GM21447 (cell line): ENCODE data around the gene TAF15.

Source experiments
- ATAC-seq: cut with Tn5 transposase; IDR thresholded peaks from one replicate; pipeline ENCODE4 v1.9.1; 2021; ENCODE audit not compliant: unreplicated experiment

The TAF15 gene

GRCh38 chr17:35786941-35787432 is 22.3 kb upstream of the TAF15 start:
- ATAC-seq: no peak

GRCh38 chr17:35788477-35789368 is 20.6 kb upstream of the TAF15 start:
- no peak for ATAC-seq

DNA sequence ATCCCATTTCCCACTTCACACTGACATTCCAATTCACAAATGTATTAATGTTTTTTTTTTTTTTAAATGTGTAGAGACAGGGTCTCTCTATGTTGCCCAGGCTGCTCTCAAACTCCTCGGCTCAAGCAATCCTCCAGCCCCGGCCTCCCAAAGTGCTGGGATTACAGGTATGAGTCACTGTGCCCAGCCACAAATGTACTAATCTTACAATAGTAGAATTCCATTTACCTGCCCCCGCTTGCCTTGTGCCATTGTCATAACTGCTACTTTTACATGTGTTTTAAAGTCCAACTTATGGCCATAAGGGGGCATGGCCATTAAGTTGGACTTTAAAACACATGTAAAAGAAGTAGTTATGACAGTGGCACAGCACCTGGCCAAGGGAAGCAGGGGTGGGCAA is 18.4 kb upstream of the TAF15 start:
- ATAC-seq: no peak

DNA sequence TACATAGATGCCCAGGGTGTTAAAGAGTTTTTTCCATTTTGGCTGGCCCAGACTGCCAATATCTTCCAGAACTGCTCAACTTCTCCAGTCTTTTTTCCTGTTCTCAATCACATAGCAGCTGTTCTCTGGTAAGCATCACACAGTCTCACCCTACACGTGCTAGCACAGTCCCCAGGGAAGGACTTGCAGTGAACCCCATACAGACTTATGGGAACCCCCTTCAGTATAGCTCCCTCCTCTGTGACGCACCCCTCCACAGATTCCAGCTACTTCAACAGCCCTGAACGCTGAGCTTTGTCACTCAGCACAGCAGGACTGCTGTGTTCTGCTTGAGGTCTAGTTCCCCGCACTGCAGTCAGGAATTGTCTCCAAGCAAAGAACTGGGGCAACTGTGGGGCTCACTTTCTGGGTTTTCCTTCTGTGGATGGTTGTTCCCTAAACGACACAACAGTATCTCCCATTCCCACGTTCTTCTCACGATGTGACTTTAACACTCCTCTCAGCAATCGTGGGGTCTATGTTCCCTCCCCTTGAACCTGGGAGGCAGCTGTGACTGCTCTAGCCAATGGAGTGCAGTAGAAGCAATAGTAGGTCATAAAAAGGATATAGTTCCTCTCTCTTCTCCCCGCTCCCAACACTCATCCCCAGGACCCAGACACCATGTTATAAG is 17.5 kb upstream of the TAF15 start:
- no peak for ATAC-seq

DNA sequence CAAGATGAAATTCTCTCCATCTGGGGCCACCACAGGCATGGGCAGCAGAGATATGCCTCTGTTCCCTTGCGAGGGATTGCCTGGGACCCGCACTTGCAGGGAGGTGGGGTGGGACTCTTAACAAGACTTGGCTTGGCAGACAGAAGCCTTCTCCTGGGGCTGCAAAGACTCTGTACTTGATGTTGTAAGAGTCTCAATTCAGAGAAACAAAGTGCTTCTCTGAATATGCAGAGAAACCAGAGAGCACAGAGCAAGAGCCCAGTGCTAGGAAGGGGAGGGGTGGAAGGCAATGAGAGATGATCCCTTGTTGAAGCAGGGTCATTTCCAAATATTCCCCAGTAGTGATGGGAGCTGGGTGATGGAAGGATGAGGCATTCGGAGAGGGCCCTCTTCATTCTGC is 16.0 kb upstream of the TAF15 start:
- ATAC-seq: no peak

GRCh38 chr17:35795007-35795870 is 14.0 kb upstream of the TAF15 start, which contains the start of gene MMP28:
Gene MMP28, minus strand, starts transcription at chr17:35795641. Its CDS starts 264 bp downstream, at chr17:35795377.
- no peak for ATAC-seq

DNA sequence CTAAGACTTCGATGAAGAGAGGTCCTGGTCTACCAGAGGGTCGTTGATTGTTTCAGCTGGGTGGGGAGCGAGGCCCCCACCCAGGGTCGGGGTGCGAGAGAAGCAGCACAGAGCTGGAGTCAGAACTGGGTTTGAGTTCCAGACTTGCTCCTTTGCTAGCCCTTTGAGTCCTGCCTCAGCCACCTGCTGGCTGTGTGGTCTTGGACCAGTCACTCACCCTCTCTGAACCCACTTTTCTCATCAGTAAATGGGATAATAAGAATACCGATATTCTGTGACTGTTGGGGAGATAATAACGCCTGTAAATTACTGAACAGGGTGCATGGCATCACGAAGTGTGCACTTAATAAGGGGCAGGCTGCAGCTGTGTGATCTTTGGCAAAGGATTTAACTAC is 13.4 kb upstream of the TAF15 start:
- ATAC-seq: no peak

- no peak for ATAC-seq
These were observed 12.3 kb upstream of the TAF15 start for GRCh38 chr17:35796942-35797341.

DNA sequence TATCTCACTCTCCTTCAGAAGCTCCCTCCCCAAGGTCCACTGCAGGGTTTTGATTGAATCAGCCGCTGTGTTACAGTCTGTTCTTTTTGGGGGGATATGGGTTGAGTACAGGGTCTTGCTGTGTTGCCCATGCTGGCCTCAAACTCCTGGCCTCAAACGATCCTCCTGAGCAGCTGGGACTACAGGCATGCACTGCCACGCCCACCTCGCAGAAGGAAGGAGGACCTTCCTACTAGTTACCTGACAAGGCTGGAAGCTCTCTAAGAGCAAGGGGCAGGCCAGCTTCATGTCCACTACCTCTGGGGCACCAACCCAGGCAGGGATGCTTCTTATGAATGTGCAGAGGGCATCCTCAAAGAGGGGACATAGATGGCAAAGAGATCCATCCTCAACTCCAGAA is 11.9 kb upstream of the TAF15 start:
- no peak for ATAC-seq

- ATAC-seq: no peak
These were observed 11.4 kb upstream of the TAF15 start for GRCh38 chr17:35797918-35798317.

GRCh38 chr17:35799942-35800341 is 9.3 kb upstream of the TAF15 start:
- ATAC-seq: no peak

DNA sequence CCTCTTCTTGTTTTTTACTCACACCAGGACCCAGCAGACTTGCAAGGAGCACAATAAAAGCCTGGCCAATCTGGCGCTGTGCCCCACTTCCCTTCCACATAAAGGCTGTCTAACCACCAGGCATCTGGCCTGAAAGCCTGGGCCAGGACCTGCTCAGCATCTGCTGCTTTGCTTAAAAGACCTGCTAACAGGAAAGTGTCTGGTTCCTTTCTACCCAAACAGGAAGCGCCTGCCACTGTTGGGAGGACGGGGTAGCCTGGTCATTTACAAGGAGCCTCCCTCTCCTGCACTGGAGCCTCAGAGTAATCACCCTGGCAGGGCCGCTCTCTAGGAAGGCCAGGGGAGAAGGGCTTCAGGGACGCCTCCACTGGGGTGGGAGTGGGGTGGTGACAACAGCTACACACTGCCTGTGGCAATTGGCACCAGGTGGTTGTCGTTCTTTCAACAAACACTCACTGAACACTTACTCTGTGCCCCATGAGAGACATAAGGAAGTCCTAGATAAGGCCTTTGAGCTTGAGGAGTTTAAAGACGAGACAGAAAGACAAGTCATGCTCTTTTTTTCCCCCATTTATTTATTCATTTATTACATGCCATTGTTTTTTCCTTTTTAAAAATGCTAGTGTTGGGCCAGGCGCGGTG is 7.6 kb upstream of the TAF15 start:
- no peak for ATAC-seq

- ATAC-seq: peak; percentile 28
These were observed 4.6 kb upstream of the TAF15 start for GRCh38 chr17:35804658-35805192.

DNA sequence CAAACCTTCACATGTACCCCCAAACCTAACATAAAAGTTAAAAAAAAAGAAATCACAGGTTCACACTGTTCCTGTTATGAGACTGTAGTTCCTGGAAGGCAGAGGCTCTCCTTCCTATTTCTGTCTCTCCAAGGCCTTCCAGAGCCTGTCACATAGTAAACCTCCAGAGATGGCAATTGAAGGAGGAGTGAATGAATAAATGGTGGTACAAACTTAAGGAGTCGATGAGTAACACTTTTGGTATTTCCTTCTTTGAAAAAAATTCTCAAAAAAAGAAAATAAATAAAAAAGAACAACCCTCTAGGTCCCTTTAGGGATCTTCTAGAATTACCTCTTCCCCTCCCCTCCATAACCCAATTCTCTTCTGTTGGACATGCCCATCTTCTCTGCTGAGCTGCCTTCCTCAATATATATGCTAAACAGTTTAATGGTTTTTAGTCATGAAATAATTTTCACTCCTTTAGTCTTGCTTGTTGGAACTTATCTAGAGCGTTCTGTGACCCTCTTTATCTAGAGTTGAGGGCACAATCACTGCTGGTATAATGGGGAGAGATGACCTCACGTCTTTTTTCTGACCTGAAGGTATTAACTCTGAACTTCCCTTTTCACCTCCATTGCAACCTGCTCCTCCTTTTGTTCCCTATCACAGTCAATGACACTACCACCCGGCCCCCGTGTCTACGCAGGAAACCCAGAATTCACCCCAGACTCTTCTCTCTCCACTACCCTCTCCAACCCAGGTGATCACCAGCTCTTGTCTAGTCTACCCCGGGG is 1.7 kb upstream of the TAF15 start:
- no peak for ATAC-seq

GRCh38 chr17:35808240-35808961 is 883 bp upstream of the TAF15 start:
- no peak for ATAC-seq

DNA sequence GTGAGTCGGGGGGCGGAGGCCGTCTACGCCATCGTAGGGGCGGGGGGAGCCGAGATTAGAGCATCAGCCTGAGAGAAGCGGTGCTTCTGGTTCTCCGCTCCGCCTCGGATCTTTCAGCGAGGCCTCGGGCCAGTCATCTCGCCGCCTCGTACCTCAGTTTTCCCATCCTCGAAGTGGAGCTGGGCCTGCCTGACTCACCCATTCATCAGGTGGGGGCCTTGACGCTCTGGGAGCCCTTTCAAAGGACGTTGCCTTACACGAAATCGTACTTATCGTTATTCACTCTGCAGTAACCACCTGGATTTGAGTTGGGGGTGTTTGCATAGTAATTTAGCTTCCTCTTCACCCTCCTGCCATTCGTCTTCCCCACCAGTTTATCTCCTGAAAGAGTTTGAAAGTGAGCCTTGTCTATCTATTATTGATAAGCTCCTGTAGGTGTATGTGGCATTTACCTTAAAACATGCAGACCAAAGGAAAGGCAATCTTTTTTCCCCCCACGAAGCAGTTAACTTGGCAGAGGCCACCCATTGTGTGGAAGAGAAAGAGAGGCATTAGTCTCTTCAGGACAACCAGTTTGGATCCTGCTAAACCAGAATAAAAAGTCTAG is 674 bp downstream of the TAF15 start:
- ATAC-seq: no peak

DNA sequence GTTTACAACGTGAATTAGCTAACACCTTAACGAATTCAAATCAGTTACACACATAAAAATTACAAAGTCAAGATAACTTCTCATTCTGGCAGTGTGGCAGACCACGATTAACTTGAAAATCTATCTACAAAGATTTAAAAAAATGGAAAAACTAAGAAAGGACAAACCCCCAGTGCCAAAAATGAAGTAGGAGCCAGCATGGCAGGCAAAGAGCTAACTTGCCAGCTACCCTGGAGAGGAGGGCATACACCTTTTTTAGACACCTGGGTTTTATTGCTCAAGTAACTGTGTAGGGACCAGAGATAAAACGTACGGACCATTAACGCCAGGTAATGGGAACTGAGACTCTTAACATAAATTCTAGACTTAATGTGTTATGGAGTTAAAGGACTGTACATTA is 2.5 kb downstream of the TAF15 start:
- no peak for ATAC-seq

- ATAC-seq: no peak
These were observed 3.2 kb downstream of the TAF15 start for GRCh38 chr17:35812456-35812855.

GRCh38 chr17:35816723-35817122 is 7.4 kb downstream of the TAF15 start:
- no peak for ATAC-seq
